Cerebellar nuclear complex (tissue), 1 donor: Measurements from ENCODE around the gene DPF1.

ENCODE experiments used
- DNase-seq, 2 experiments: peaks; one replicate each; lab custom pipeline; 2025; lab: John Stamatoyannopoulos, UW

DPF1 gene

GRCh38 chr19:38221421-38221820 is 2.6 kb downstream of the DPF1 start:
- no peak for DNase-seq

DNA sequence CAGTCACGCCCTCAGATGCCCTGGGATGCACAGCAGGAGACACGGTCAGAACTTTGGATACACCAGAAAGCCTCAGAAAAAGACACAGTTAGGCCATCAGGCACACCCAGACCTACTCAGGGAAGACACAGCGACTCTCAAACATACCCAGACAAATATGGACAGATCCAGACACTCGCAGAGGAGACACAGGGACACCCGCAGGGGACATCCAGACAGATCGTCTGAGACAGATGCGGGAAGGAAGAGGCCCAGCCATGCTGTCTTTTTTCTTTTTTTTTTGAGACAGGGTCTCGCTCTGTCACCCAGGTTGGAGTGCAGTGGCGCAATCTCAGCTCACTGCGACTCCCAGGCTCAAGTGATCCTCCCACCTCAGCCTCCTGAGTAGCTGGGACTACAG is 4.8 kb downstream of the DPF1 start:
- DNase-seq: no peak

GRCh38 chr19:38218204-38218603 is 5.8 kb downstream of the DPF1 start:
- no peak for DNase-seq

DNA sequence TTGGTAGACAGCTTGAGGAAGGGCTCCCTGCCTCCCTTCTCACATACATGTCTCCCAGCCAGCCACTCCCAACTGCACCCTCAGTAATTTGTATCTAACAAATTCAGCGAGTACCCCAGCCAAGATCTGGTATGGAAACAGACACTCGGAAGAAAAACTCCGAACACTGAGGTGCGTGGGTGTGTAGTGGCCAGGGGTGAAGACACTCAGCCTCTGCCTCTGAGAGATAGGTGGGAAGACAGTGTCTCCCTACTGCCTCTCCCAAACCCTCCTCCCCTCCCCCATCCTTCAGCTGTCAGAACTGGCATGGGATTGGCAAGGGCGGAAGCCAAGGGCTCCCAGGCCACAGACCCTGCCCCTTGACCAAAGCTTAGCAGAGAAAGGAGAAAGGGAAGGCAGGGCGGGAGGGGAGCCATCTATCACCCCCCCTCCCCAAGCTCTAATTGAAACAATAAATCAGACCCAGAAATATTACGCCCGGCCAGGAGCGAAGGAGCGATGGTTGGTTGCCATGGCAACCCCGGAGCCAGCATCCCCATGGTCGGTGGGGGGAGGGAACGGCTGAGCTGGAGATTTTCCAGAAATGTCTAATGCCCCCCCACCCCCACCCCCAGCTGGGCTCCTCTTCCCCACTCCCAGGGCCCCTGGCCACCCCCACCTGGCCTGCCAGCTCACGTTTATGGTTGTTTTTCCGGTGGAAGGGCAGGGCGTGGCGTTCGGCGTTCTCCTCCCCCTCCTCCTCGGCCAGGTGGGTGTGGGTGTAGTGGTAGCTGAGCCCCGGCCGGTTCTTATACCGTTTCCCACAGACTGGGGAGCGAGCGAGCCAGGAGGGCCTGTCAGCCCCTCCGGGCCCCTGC is 7.0 kb downstream of the DPF1 start:
- DNase-seq: no peak

DNA sequence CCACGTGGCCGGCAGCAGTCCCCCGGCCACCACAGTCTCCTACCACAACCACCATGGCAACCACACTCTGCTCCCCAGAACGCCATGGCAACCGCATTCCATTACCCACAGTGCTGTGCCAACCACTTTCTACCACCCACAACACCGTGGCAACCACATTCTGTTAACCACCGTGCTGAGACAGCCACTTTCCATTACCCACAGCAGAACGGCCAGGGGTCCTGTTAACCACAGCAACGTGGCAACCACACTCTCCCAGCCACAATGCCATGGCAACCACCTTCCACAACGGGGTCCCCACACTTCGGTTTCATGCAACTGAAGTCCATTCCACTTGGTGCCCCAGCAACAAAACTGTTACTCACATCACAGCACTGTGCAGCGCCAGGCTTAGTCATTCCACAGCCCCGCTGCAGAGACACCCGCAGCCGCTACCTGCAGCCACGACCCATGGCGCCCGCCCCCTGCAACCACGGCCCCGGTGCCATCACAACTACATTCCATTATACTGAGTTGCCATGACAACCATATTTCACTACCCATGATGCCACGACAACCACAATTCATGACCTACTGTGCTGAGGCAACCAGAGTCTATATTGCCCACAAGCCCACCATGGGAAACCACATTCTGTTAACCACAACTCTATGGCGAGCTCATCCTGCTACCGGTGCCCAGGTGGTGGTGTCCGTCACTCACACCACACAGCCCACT is 10.0 kb downstream of the DPF1 start:
- no peak for DNase-seq

DNA sequence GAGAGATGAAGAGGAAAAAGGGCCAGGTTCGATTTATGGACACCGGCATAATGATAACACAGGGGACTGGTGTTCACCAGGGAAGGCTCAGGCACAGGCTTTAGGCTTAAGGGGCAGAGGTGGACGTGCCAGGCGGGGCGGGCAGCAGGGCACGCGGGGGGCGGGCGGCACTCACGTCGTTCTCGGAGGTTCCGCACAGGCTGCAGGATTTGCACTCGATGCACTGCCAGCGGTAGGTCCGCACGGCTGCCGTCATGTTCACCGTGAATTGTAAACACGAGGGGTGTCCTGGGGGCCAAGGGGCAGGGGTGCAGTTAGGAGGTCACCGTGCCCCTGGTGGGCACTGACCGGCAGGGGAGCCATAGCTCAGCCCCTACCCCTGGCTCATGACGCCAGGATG is 10.6 kb downstream of the DPF1 start:
- DNase-seq: no peak

DNA sequence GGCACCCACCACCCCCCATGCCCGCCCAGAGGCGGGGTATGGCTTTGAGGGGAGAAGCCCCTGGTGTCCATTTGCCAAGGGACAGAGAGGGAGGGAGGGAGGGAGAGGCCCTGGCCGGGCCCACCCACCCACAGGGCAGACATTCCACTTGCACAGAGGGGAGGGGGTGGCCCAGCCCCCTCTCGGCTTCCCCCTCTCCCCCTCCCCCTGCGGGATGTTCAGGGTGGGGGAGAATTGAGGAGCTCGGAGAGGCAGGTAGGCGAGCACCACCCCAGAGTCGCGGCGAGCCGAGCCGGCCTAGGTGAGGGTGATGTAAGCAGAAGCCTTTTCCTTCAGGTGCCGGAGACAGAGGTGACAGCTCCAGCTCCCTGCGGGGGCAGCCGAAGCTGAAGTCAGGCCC is 12.3 kb downstream of the DPF1 start:
- no peak for DNase-seq

- DNase-seq: no peak
Measured at GRCh38 chr19:38211151-38211591, 12.9 kb downstream of the DPF1 start.

GRCh38 chr19:38210458-38210987 is 13.5 kb downstream of the DPF1 start:
- DNase-seq: no peak

GRCh38 chr19:38209671-38210457 is 14.2 kb downstream of the DPF1 start:
- no peak for DNase-seq

- no peak for DNase-seq
Measured at GRCh38 chr19:38209152-38209551, 14.9 kb downstream of the DPF1 start.

DNA sequence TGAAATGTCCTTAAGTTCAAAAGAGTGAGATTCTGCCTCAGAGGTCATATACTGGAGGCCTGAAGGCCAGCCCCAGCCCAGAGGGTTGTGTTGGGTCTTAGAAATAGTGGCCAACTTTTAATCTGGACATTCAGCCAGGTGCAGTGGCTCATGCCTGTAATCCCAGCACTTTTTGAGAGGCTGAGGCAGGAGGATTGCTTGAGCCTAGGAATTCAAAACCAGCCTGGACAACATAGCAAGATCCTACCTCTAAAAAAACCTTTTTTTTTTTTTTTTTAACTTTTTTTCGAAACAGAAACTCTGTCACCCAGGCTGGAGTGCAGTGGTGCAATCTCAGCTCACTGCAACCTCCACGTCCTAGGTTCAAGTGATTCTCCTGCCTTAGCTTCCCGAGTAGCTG is 15.5 kb downstream of the DPF1 start:
- no peak for DNase-seq

- DNase-seq: no peak
Measured at GRCh38 chr19:38207543-38207942, 16.5 kb downstream of the DPF1 start.

GRCh38 chr19:38206928-38207327 is 17.1 kb downstream of the DPF1 start:
- DNase-seq: no peak

DNA sequence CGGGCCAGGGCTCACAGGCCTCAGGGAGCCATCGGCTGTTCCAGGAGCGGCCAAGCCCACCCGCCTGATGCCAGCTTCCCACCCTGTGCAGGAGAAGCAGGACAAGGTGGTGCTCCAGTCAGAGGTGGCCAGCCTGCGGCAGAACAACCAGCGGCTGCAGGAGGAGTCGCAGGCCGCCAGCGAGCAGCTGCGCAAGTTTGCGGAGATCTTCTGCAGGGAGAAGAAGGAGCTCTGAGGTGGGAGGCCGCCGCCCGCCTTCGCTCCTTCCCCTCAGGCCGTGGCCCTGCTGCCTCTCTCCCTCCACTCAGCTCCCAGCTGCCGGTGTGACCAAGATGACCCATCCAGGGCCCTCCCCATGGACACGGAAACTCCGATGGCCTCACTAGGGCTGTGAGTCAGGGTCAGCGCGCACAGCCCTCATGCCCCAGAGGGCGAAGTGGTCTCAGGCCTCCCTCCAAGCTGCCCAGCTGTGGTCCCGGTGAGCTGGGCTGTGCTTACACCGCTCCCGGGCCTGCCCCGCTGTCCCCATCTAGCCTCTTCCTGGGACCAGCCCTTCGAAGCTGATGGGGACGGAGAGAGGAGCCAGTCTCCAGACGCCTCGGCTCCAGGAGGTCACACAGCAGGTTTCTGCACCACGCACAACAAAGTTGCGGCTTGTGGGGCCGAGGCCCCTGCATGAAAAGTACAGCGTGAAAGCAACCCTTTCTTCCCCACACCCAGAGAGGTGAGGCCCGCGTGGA is 17.8 kb downstream of the DPF1 start:
- no peak for DNase-seq

DNA sequence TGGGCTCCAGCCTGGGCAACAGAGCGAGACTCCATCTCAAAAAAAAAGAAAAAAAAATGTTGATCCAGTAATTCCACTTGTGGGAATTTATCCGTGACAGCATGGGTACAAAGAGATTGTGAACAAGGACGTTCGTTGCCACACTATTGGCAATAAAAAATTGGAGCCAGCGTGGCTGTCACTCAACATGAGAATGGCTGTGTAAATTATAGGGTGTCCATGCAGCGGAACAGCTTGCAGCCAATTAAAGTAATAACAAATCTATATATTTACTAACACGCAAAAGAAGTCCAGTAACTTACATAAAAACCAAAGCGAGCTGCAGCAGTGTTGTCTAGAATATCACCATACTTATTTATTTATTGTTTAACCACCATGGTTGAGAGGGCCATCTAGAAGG is 19.3 kb downstream of the DPF1 start:
- DNase-seq: no peak

DNA sequence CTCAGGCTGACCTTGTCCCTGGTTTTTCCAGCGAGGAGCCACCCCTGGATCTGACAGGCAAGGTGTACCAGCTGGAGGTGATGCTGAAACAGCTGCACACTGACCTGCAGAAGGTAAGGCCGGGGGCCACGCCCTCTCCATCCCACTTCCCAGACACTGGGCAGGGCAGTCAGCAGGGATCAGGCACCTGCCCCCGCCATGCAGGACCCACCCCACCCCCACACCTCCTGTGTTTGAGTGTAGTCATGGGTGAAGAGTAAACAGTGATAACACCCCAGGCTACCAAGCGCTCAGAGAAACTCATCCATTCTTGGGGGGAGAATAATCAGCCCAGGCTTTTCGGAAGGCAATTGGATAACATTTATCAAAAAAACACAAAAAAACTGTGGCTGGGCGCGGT is 19.9 kb downstream of the DPF1 start:
- DNase-seq: no peak

DNA sequence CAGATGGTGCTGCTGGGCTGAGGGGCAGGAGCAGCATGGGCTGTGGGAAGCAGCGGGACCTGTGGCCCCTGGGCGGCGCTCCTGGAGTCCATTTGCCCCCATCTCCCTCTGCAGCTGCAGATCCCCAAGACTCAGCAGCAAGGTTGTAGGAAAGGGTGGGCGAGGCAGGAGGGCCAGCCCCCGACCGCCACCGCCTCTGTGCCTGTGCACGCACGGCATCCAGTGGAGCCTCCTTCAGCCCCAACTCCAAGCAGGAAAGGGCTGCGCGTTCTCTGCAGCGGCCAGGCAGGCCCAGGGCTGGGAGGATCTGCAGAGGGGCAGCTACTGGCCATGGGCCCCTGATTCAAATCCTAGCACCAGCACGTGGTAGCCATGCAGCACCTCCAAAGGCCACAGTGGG is 20.8 kb downstream of the DPF1 start:
- DNase-seq: no peak

GRCh38 chr19:38202504-38202903 is 21.5 kb downstream of the DPF1 start:
- DNase-seq: no peak

- DNase-seq: no peak
Measured at GRCh38 chr19:38201731-38202130, 22.3 kb downstream of the DPF1 start.

DNA sequence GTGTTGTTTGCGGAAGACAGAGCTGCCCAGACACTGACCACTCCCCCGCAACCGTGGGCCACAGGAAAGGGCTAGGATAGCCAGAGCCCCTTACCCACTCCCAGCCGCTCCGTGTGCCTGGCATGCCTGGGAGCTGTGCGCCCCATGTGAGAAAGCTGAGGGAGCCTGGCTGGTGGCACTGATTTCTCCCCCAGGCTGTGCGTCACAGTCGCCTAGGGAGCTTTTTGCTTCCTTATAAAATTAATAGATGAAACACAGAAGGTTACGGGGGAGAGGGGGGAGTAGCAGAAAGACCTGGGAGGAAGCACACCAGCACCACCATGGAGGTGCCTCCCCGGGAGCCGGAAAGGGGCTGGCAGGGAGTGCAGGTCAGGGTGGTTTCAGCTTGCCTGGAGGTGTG is 24.7 kb downstream of the DPF1 start:
- no peak for DNase-seq
